Measurements from ENCODE around the gene KIF2B. TPM values are rescaled to one million over a fixed set of nuclear protein-coding genes. Genes with fewer than 3 reads are reported as not detected.
"Not testable (repeated sequence)": the region's sequence is repeated elsewhere in the genome, so short reads cannot be mapped to it uniquely, and the experiment has no call there.

The KIF2B gene
- not detected in 2 replicates for total RNA-seq (2014; rRNA removed; shearing (Covaris generic))

- no peak for DNase-seq (ENCODE audit: low spot score)
These were observed at the start of gene KIF2B for GRCh38 chr17:53822764-53823163. TSS of gene KIF2B (plus strand) at chr17:53822927. CDS start at chr17:53823034, 107 bp downstream.

DNA sequence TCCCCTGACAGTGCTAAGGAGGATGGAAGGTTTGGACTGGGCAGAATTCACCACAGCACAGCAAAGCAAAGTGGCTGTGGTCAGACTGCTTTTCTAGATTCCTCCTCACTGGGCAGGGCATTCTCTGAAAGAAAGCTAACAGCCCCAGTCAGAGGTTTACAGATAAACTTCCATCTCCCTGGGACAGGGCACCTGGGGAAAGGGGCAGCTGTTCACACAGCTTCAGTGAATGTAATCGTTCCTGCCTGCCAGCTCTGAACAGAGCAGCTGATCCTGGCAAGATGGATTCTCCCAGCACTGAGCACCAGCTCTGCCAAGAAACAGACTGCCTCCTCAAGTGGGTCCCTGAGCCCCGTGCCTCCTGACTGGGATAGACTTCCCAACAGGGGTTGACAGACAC lies 42.4 kb upstream of the KIF2B start:
- DNase-seq (ENCODE audit: low spot score): no peak

DNA sequence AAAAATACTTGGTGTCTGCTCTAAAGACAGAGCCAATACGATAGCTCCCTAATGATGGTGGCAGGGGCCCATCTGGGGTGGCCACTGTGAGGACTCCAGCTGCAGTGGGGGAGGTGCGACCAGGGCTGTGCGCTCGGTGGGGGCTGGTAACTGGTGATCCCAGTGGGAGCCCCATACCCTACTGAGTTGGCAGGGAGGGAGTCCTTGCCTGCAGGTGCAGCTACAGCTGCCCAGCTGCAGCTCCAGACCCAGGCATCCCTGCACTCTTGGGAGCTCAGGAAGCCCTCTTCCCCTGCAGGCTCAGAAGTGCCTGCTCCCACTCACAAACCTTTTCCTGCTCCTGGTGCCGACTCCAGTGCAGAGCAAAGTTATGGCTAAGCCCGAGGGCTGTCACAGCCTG lies 31.2 kb upstream of the KIF2B start:
- no peak for DNase-seq (ENCODE audit: low spot score)

DNA sequence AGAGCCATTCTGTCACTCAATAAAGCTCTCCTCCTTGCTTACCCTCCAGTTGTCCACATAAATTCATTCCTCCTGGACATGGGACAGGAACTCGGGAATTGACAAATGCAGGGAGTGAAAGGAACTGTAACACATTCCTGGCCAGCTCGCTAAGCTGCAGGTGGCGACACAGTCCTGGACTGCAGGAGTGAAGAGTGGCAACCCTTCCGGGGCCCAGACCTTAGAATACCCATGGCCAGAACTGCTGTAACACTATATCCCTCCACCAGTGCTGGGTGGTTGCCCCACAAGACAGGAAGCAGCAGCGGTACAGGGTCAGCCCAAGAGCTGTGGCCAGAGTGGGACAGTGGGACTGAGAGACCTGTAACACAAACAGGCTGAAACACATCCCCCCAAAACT lies 30.3 kb upstream of the KIF2B start:
- DNase-seq (ENCODE audit: low spot score): no peak

GRCh38 chr17:53792997-53793396 lies 29.7 kb upstream of the KIF2B start:
- no peak for DNase-seq (ENCODE audit: low spot score)

DNA sequence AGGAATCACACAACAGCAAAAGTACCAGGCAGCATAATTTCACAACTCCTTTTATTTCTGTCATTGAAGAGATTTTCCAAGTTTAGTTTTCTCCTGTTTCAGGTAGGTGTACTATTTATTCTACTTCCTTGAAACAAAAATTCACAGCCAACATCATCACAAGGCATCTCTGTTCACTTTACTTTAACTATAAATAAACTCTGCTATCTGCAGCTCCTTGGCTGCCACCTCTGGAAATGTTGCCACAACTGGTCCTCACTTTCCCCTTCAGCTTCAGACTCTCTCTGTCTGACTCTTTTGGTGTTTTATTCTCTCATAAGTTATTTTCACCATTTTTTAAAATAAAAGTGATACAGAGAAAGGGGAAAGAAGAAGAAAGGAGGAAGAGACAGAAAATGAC lies 27.9 kb upstream of the KIF2B start:
- DNase-seq (ENCODE audit: low spot score): no peak

GRCh38 chr17:53796642-53797041 lies 26.1 kb upstream of the KIF2B start:
- no peak for DNase-seq (ENCODE audit: low spot score)

DNA sequence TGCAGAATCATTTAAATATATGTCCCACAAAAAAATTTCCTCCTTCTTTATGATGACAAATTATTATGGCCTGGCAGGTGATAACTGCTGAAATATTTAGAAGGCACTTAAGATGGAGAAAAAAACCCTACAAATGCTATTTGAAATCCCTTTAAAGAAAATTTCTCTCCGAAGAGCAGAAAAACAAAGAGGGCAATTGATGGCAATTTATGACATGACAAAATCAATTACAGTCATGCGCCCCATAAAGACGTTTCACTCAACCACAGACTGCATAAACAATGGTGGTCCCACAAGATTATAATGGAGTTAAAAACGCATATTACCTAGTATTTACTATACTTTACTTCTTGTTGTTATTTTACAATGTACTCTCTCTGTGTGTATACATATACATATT lies 25.2 kb upstream of the KIF2B start:
- DNase-seq (ENCODE audit: low spot score): no peak

DNA sequence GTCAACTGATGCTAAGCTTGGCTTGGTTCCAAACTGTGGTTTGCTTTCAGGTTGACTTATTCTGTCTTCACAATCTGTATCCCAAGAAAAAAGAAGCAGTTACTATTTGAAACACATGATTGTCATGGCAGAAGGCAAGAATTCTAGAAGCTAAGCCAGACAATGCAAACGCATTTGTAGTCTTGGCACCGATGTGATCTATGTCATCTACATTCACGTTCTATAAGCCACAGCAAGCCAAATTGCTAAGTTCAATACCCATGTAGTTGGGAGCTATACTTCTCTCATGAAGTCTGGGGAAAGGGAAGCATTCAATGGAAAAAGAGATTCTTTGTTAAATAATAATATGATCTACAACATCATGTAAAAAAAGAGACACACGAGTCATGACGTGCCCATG lies 18.3 kb upstream of the KIF2B start:
- no peak for DNase-seq (ENCODE audit: low spot score)

DNA sequence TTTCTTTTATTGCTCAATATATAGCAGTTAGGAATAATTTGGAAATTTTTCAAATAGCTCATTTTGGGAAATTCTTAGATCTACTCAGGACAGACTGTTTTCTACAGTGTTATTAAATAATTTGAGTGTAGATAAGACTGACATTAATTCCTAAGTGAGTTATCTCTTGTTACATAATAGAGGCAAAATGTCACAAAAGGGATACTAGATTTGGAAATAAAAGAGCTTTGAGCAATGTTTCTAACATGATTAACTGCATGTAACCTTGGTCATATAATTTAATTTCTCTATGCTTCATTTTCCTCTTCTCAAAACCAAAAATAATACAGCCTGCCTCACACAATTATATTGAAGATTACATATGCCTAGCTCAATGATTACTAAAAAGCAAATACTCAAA lies 16.3 kb upstream of the KIF2B start:
- no peak for DNase-seq (ENCODE audit: low spot score)

- no peak for DNase-seq (ENCODE audit: low spot score)
These were observed 15.4 kb upstream of the KIF2B start for GRCh38 chr17:53807286-53807685.

DNA sequence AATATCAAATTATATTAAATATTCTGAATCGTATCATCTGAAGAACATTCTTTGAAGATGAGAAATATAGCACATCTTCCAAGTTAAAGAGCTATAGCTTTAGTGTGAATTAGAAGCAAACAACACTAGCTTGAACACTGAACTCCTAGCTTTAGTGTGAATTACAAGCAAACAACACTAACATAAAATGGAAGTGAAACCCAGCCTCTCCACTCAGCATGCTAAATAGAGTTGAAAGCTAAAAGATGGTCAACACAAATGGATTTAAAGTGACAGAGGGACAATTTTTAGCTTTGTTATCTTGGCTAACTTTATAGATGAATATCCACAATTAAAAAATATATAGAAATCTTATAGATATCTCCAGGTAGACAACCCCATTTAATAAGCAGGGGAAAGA lies 4.5 kb upstream of the KIF2B start:
- no peak for DNase-seq (ENCODE audit: low spot score)

- DNase-seq (ENCODE audit: low spot score): no peak
These were observed 3.8 kb upstream of the KIF2B start for GRCh38 chr17:53818929-53819328.

DNA sequence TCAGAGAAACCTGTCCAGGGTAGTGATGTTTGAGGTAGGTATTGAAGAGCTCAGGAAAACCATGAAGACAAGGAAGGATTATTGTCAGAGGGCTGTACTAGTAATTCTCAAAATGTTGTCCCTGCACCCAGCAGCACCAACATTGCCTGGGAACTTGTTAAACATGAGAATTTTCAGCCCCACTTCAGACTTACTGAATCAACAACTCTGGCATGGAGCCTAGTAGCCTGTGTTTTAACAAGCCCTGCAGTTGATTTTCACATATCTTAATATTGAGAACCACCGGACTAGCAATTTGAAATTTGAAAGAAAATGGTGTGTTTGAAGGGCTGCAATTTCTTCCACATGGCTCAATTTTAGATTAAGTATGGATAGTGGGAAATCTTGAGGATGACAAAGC lies 2.8 kb upstream of the KIF2B start:
- no peak for DNase-seq (ENCODE audit: low spot score)

GRCh38 chr17:53823341-53824050 lies 769 bp downstream of the KIF2B start:
- DNase-seq (ENCODE audit: low spot score): no peak

DNA sequence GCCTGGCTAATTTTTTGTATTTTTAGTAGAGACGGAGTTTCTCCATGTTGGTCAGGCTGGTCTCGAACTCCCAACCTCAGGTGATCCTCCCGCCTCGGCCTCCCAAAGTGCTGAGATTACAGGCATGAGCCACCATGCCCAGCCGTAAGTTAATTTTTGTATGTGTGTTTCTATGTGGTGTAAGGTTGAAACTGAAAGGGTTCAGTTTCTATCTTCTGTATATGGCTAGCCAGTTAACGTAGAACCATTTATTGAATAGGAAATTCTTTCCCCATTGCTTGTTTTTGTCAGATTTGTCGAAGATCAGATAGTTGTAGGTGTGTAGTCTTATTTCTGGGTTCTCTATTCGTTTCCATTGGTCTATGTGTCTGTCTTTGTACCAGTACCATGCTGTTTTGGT lies 12.0 kb downstream of the KIF2B start:
- not testable (repeated sequence) for DNase-seq (ENCODE audit: low spot score)

DNA sequence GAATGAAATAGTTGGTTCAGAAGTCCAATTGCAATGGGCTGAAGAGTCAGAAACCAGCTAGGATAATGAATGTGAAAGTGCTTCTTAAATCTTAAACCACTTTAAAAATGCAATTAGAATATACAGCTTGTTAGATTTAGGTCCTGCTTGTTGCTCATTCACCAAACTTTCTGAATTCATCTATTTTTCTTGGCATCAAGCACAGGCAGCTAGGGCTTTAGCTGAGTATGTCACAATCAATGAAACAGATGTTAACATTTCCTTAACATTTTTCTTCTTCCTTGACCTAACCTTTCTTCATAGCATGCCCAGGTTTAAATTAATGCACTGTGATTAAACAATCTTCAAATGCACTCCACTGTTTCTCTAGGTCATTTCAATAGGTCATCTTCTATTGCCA lies 14.4 kb downstream of the KIF2B start:
- DNase-seq (ENCODE audit: low spot score): no peak

DNA sequence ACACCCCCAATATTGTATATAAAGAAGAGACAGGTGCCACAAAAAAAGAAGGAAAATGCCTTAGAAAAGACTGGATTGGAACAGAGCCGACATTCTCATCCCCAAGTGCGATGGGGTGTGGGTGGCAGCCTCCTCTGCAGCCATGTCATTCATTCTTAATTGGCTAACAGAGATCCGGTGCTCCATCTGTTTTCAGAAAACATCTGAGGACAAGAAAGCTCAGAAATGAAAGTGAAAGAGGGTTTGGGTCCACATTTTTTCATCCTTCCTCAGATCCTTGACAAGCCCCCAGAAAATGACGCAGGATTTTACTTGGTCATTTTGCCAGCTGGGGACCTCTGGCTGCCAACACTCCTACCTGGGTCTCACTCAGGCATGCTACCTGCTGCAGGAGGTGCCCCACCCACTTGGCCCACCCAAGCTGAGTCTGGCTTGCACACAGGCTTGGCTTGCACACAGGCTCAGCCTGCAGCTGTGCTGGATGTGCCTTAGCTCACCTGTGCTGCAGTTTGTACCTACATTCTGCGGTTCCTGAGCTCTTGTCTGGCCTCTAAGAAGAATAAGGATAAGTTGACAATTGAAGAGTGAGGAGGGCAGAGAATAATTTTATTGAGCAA lies 21.9 kb downstream of the KIF2B start:
- DNase-seq (ENCODE audit: low spot score): no peak

DNA sequence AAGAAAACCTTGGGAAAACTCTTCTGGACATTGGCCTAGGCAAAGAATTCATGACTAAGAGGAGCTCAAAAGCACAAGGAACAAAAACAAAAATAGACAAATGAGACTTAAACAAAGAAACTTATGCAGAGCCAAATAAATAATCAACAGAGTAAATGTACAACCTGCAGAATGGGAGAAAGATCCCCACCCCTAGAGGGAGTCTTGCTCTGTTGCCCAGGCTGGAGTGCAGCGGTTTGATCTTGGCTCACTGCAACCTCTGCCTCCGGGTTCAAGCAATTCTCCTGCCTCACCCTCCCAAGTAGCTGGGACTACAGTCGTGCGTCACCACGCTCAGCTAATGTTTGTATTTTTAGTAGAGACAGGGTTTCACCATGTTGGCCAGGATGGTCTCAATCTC lies 48.4 kb downstream of the KIF2B start:
- not testable (repeated sequence) for DNase-seq (ENCODE audit: low spot score)

All from HT-29 (cell line).